GM12878 (cell line): ENCODE results near the gene SLC22A4. TPM values are rescaled to one million over a fixed set of nuclear protein-coding genes. Genes with fewer than 3 reads are reported as not detected.

Experiments used
- microRNA-seq: library from miRNA; unstranded; fragments of <30 nt; microRNA quantifications from one replicate; pipeline ENCODE4, GENCODE V29; 2018
- polyA plus RNA-seq, 11 experiments: library from polyadenylated mRNA; depleted of rRNA in 4 of 11; unstranded in 6 of 11; stranded (reverse) in 5 of 11; fragments of >200 nt; fragmentation: Nextera tagmentation in 4 of 11; fragmentation: Illumina TruSeq in 1 of 11; extraction: Ambion mirVana in 4 of 11; extraction: Trizol in 1 of 11; gene quantifications; 1 replicate in 1 of 11; 2 replicates in 10 of 11; pipeline versions ENCODE4 v1.2.1 to v1.2.3, GENCODE V29; 2011 to 2016; ENCODE audit warnings: inconsistent platforms in 2 of 11, missing spikeins in 2 of 11, low read depth in 1 of 11
- small RNA-seq: library from RNA; depleted of rRNA; stranded (forward); fragments of <200 nt; gene quantifications from one replicate; pipeline ENCODE3, GENCODE V24; 2014
- total RNA-seq, 4 experiments: library from RNA; depleted of rRNA in 3 of 4; stranded (reverse); fragments of >200 nt in 3 of 4; fragmentation: Illumina TruSeq in 1 of 4; extraction: Trizol in 1 of 4; gene quantifications; 2 replicates each; pipeline versions ENCODE4 v1.2.1 to v1.2.3, GENCODE V29; 2013 to 2021

The SLC22A4 gene
- total and polyA plus RNA-seq, 10 of the 15 experiments (the other 5 are each of a cell fraction or from before 2014, with no cell fraction given) = 0.04 to 0.61 (median 0.10) TPM; not detected in 2

Small RNA genes within 50 kb of the gene (microRNA-seq; reads per million reads assigned to microRNA genes)
- not detected for gene MIR3936

Small RNA genes within 50 kb of the gene (small RNA-seq; reads per million reads assigned to genes)
- not detected for gene MIR3936

Other genes with a start within 250 kb of the SLC22A4 start
- not detected in 2 replicates for gene IL3, start 233.7 kb upstream of the SLC22A4 start, total RNA-seq (2014; rRNA removed)
- gene IL3, start 233.7 kb upstream of the SLC22A4 start, total RNA-seq (2014; rRNA removed; fragmentation: Illumina TruSeq; extraction: Trizol) = not detected in 2 replicates
- not detected in 2 replicates for gene IL3, start 233.7 kb upstream of the SLC22A4 start, total RNA-seq (2021)
- gene IL3, start 233.7 kb upstream of the SLC22A4 start, polyA plus RNA-seq (2011; rRNA removed) = not detected in 2 replicates
- not detected in 2 replicates for gene IL3, start 233.7 kb upstream of the SLC22A4 start, polyA plus RNA-seq (2014; fragmentation: Illumina TruSeq; extraction: Trizol)
- gene IL3, start 233.7 kb upstream of the SLC22A4 start, polyA plus RNA-seq (2014; fragmentation: Nextera tagmentation; extraction: Ambion mirVana) = not detected
- not detected in 2 replicates for gene IL3, start 233.7 kb upstream of the SLC22A4 start, polyA plus RNA-seq (2014; rRNA removed)
- gene IL3, start 233.7 kb upstream of the SLC22A4 start, polyA plus RNA-seq (2016; fragmentation: Nextera tagmentation; extraction: Ambion mirVana) = not detected
- gene CSF2, start 220.6 kb upstream of the SLC22A4 start, total RNA-seq (2014; rRNA removed) = 1.1 and 2.0 TPM in 2 replicates
- 0.81 and 0.83 TPM in 2 replicates for gene CSF2, start 220.6 kb upstream of the SLC22A4 start, total RNA-seq (2014; rRNA removed; fragmentation: Illumina TruSeq; extraction: Trizol)
- 0.85 and 1.4 TPM in 2 replicates for gene CSF2, start 220.6 kb upstream of the SLC22A4 start, total RNA-seq (2021)
- 0.15 and 0.23 TPM in 2 replicates for gene CSF2, start 220.6 kb upstream of the SLC22A4 start, polyA plus RNA-seq (2011; rRNA removed)
- 0.44 TPM in 1 of 2 replicates, not detected in the other for gene CSF2, start 220.6 kb upstream of the SLC22A4 start, polyA plus RNA-seq (2014; fragmentation: Illumina TruSeq; extraction: Trizol)
- under 1 TPM; 0.39 to 0.57 TPM for gene CSF2, start 220.6 kb upstream of the SLC22A4 start, polyA plus RNA-seq (2014; fragmentation: Nextera tagmentation; extraction: Ambion mirVana)
- 1.1 and 2.0 TPM in 2 replicates for gene CSF2, start 220.6 kb upstream of the SLC22A4 start, polyA plus RNA-seq (2014; rRNA removed)
- gene CSF2, start 220.6 kb upstream of the SLC22A4 start, polyA plus RNA-seq (2016; fragmentation: Nextera tagmentation; extraction: Ambion mirVana) = not detected
- gene P4HA2, start 66.5 kb upstream of the SLC22A4 start, total RNA-seq (2014; rRNA removed) = 6.9 and 7.7 TPM in 2 replicates
- 5.4 and 6.2 TPM in 2 replicates for gene P4HA2, start 66.5 kb upstream of the SLC22A4 start, total RNA-seq (2014; rRNA removed; fragmentation: Illumina TruSeq; extraction: Trizol)
- 7.3 and 7.9 TPM in 2 replicates for gene P4HA2, start 66.5 kb upstream of the SLC22A4 start, total RNA-seq (2021)
- gene P4HA2, start 66.5 kb upstream of the SLC22A4 start, polyA plus RNA-seq (2011; rRNA removed) = 7.2 and 7.6 TPM in 2 replicates
- 4.9 and 6.0 TPM in 2 replicates for gene P4HA2, start 66.5 kb upstream of the SLC22A4 start, polyA plus RNA-seq (2014; fragmentation: Illumina TruSeq; extraction: Trizol)
- 10 to 100 TPM in 1 of 2 experiments, 1 to 10 TPM in 1; 9.1 to 10.6 TPM for gene P4HA2, start 66.5 kb upstream of the SLC22A4 start, polyA plus RNA-seq (2014; fragmentation: Nextera tagmentation; extraction: Ambion mirVana)
- 4.7 and 5.7 TPM in 2 replicates for gene P4HA2, start 66.5 kb upstream of the SLC22A4 start, polyA plus RNA-seq (2014; rRNA removed)
- gene P4HA2, start 66.5 kb upstream of the SLC22A4 start, polyA plus RNA-seq (2016; fragmentation: Nextera tagmentation; extraction: Ambion mirVana) = 10 to 100 TPM in 1 of 2 experiments, 1 to 10 TPM in 1; 7.4 to 10.9 TPM
- 0.22 and 0.62 TPM in 2 replicates for gene PDLIM4, start 36.7 kb upstream of the SLC22A4 start, total RNA-seq (2014; rRNA removed)
- 0.18 TPM in 1 of 2 replicates, not detected in the other for gene PDLIM4, start 36.7 kb upstream of the SLC22A4 start, total RNA-seq (2014; rRNA removed; fragmentation: Illumina TruSeq; extraction: Trizol)
- 0.24 and 0.36 TPM in 2 replicates for gene PDLIM4, start 36.7 kb upstream of the SLC22A4 start, total RNA-seq (2021)
- 0.69 and 1.7 TPM in 2 replicates for gene PDLIM4, start 36.7 kb upstream of the SLC22A4 start, polyA plus RNA-seq (2011; rRNA removed)
- gene PDLIM4, start 36.7 kb upstream of the SLC22A4 start, polyA plus RNA-seq (2014; fragmentation: Illumina TruSeq; extraction: Trizol) = not detected in 2 replicates
- gene PDLIM4, start 36.7 kb upstream of the SLC22A4 start, polyA plus RNA-seq (2014; fragmentation: Nextera tagmentation; extraction: Ambion mirVana) = not detected
- 0.13 and 0.51 TPM in 2 replicates for gene PDLIM4, start 36.7 kb upstream of the SLC22A4 start, polyA plus RNA-seq (2014; rRNA removed)
- under 1 TPM; 0.39 to 0.86 TPM for gene PDLIM4, start 36.7 kb upstream of the SLC22A4 start, polyA plus RNA-seq (2016; fragmentation: Nextera tagmentation; extraction: Ambion mirVana)
- 2.4 and 3.3 TPM in 2 replicates for gene SLC22A5, start 75.3 kb downstream of the SLC22A4 start, total RNA-seq (2014; rRNA removed)
- 2.3 and 3.5 TPM in 2 replicates for gene SLC22A5, start 75.3 kb downstream of the SLC22A4 start, total RNA-seq (2014; rRNA removed; fragmentation: Illumina TruSeq; extraction: Trizol)
- 3.4 and 4.8 TPM in 2 replicates for gene SLC22A5, start 75.3 kb downstream of the SLC22A4 start, total RNA-seq (2021)
- 3.3 and 4.3 TPM in 2 replicates for gene SLC22A5, start 75.3 kb downstream of the SLC22A4 start, polyA plus RNA-seq (2011; rRNA removed)
- gene SLC22A5, start 75.3 kb downstream of the SLC22A4 start, polyA plus RNA-seq (2014; fragmentation: Illumina TruSeq; extraction: Trizol) = 4.4 and 6.6 TPM in 2 replicates
- 1 to 10 TPM; 1.1 to 1.9 TPM for gene SLC22A5, start 75.3 kb downstream of the SLC22A4 start, polyA plus RNA-seq (2014; fragmentation: Nextera tagmentation; extraction: Ambion mirVana)
- 3.7 TPM in 2 replicates for gene SLC22A5, start 75.3 kb downstream of the SLC22A4 start, polyA plus RNA-seq (2014; rRNA removed)
- 1 to 10 TPM; 2.2 to 2.3 TPM for gene SLC22A5, start 75.3 kb downstream of the SLC22A4 start, polyA plus RNA-seq (2016; fragmentation: Nextera tagmentation; extraction: Ambion mirVana)
- 29.9 and 30.5 TPM in 2 replicates for gene IRF1, start 196.4 kb downstream of the SLC22A4 start, total RNA-seq (2014; rRNA removed)
- 41.9 and 45.3 TPM in 2 replicates for gene IRF1, start 196.4 kb downstream of the SLC22A4 start, total RNA-seq (2014; rRNA removed; fragmentation: Illumina TruSeq; extraction: Trizol)
- 68.0 and 74.1 TPM in 2 replicates for gene IRF1, start 196.4 kb downstream of the SLC22A4 start, total RNA-seq (2021)
- gene IRF1, start 196.4 kb downstream of the SLC22A4 start, polyA plus RNA-seq (2011; rRNA removed) = 37.5 and 50.7 TPM in 2 replicates
- 45.9 and 48.6 TPM in 2 replicates for gene IRF1, start 196.4 kb downstream of the SLC22A4 start, polyA plus RNA-seq (2014; fragmentation: Illumina TruSeq; extraction: Trizol)
- 10 to 100 TPM in 1 of 2 experiments, 1 to 10 TPM in 1; 6.9 to 14.0 TPM for gene IRF1, start 196.4 kb downstream of the SLC22A4 start, polyA plus RNA-seq (2014; fragmentation: Nextera tagmentation; extraction: Ambion mirVana)
- 55.9 and 56.1 TPM in 2 replicates for gene IRF1, start 196.4 kb downstream of the SLC22A4 start, polyA plus RNA-seq (2014; rRNA removed)
- gene IRF1, start 196.4 kb downstream of the SLC22A4 start, polyA plus RNA-seq (2016; fragmentation: Nextera tagmentation; extraction: Ambion mirVana) = 10 to 100 TPM; 62.1 to 65.0 TPM
- gene IL5, start 249.1 kb downstream of the SLC22A4 start, total RNA-seq (2014; rRNA removed) = not detected in 2 replicates
- not detected in 2 replicates for gene IL5, start 249.1 kb downstream of the SLC22A4 start, total RNA-seq (2014; rRNA removed; fragmentation: Illumina TruSeq; extraction: Trizol)
- gene IL5, start 249.1 kb downstream of the SLC22A4 start, total RNA-seq (2021) = not detected in 2 replicates
- not detected in 2 replicates for gene IL5, start 249.1 kb downstream of the SLC22A4 start, polyA plus RNA-seq (2011; rRNA removed)
- gene IL5, start 249.1 kb downstream of the SLC22A4 start, polyA plus RNA-seq (2014; fragmentation: Illumina TruSeq; extraction: Trizol) = not detected in 2 replicates
- gene IL5, start 249.1 kb downstream of the SLC22A4 start, polyA plus RNA-seq (2014; fragmentation: Nextera tagmentation; extraction: Ambion mirVana) = not detected
- gene IL5, start 249.1 kb downstream of the SLC22A4 start, polyA plus RNA-seq (2014; rRNA removed) = not detected in 2 replicates
- gene IL5, start 249.1 kb downstream of the SLC22A4 start, polyA plus RNA-seq (2016; fragmentation: Nextera tagmentation; extraction: Ambion mirVana) = not detected